ENCODE results near the gene SGSH. TPM values are rescaled to one million over a fixed set of nuclear protein-coding genes. Genes with fewer than 3 reads are reported as not detected.

Gene SGSH
- total RNA-seq, 1 experiment from 2014 or later: 19.8 TPM

DNA sequence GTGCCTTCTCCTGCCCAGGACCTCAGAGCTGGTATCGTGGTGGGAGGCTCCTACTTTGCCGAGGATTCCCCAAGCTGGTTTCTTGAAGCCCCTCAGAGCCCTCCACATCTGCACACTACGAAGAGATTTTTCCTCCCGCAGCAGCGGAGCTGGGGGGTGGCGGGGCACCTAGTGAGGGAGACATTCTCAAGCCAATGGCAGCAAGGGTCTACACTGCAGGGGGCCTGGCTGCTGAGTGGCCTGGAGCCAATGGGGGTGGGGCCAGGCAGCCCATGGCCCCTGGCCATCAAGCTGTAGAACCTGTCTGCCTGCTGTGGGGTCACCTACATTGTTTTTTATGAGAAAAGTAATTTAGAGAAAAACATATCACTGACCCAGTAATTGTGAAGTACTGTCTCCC, 5.1 kb upstream of the SGSH start:
- Histone ChIP-seq H3K79me2 (ENCODE audit: insufficient read depth, low read length) (no peaks in the 10 kb centered on the region), H3K9ac (ENCODE audit: extremely low read depth, insufficient read length, low read length) (no peak overlapping the region), H2BK12ac (ENCODE audit: insufficient read length, low read depth, low read length) (no peak overlapping the region), H3K14ac (ENCODE audit: insufficient read depth, low read length) (no peak overlapping the region), H2BK120ac (ENCODE audit: low read depth, low read length, poor library complexity, severe bottlenecking) (no peak overlapping the region), H3K4me1 (ENCODE audit: insufficient read depth, low read length) (no peaks in the 10 kb centered on the region), H3K79me1 (ENCODE audit: insufficient read depth, low read depth, low read length, poor library complexity, severe bottlenecking) (no peaks in the 10 kb centered on the region), H3K18ac (ENCODE audit: insufficient read length, low read depth, low read length) (no peak overlapping the region), H4K91ac (ENCODE audit: insufficient read length, low read depth, low read length) (no peak overlapping the region), H3K23me2 (ENCODE audit: insufficient read length, low read depth, low read length, poor library complexity, severe bottlenecking) (no peaks in the 10 kb centered on the region), H2BK20ac (ENCODE audit: low read depth, low read length, poor library complexity, severe bottlenecking) (no peak overlapping the region), H3K27ac (ENCODE audit: insufficient read length, low read depth, low read length) (no peak overlapping the region), H4K8ac (replicated peaks; ENCODE audit: insufficient read length, low read depth, low read length) (no peak overlapping the region), H3K56ac (ENCODE audit: insufficient read length, low read depth, low read length) (no peak overlapping the region), H3K4ac (ENCODE audit: low read depth, low read length) (no peak overlapping the region), H3T11ph (ENCODE audit: low read length) (no peak overlapping the region), H2BK5ac (ENCODE audit: insufficient read length, low read length) (no peak overlapping the region), H2AFZ (ENCODE audit: low read length) (no peak overlapping the region), H3K23ac (ENCODE audit: insufficient read length, low read depth, low read length) (no peak overlapping the region), H4K20me1 (ENCODE audit: control insufficient read depth, insufficient read depth, insufficient read length) (no peaks in the 10 kb centered on the region), H3K4me2 (ENCODE audit: insufficient read depth, insufficient read length, low read length) (no peak overlapping the region), H4K5ac (ENCODE audit: insufficient read length, low read depth, low read length) (no peak overlapping the region), H2BK15ac (ENCODE audit: low read depth, low read length) (no peak overlapping the region), H3K9me3 (ENCODE audit: control insufficient read depth, low read depth, low read length) (no peaks in the 10 kb centered on the region), H2AK5ac (ENCODE audit: insufficient read length, low read length) (no peak overlapping the region), H3K27me3 (ENCODE audit: insufficient read depth, low read length) (no peaks in the 10 kb centered on the region)
- DNase-seq: peak; percentile 52
- Mint-ChIP-seq H3K27ac (peak overlapping the region in 1 of 3 experiments; percentile 23; a peak in 2 of 7 replicates), H3K9me3 (no peaks in the 10 kb centered on the region), H3K4me1 (peaks cover 26 to 30% of the 10 kb centered on the region in 2 experiments), H3K27me3 (ENCODE audit: low read depth) (no peaks in the 10 kb centered on the region; the same call in 1 of the 2 replicates), H3K36me3 (ENCODE audit: insufficient read depth in 1 of 3, low read depth in 3 of 3) (peaks cover 8 to 27% (median 19%) of the 10 kb centered on the region in 3 experiments; a peak in 6 of 7 replicates), H3K4me3 (peak overlapping the region in 1 of 2 experiments; percentile 12; a peak in 1 of 5 replicates)
- WGBS (ENCODE audit: extremely low coverage, insufficient read length, low lambda C conversion rate): no CpG with 5 or more reads among the region's 6 CpGs
- TF ChIP-seq, protein P1, sequence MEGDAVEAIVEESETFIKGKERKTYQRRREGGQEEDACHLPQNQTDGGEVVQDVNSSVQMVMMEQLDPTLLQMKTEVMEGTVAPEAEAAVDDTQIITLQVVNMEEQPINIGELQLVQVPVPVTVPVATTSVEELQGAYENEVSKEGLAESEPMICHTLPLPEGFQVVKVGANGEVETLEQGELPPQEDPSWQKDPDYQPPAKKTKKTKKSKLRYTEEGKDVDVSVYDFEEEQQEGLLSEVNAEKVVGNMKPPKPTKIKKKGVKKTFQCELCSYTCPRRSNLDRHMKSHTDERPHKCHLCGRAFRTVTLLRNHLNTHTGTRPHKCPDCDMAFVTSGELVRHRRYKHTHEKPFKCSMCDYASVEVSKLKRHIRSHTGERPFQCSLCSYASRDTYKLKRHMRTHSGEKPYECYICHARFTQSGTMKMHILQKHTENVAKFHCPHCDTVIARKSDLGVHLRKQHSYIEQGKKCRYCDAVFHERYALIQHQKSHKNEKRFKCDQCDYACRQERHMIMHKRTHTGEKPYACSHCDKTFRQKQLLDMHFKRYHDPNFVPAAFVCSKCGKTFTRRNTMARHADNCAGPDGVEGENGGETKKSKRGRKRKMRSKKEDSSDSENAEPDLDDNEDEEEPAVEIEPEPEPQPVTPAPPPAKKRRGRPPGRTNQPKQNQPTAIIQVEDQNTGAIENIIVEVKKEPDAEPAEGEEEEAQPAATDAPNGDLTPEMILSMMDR (conservative IDR thresholded peaks at IDR 0.05): no peak
